B cell (primary cell): ENCODE results near the gene ZBTB7A. TPM values are rescaled to one million over a fixed set of nuclear protein-coding genes. Genes with fewer than 3 reads are reported as not detected.

Source experiments
- ATAC-seq: fragments of 200-7000 bp; cut with Tn5 transposase; one replicate; pipeline ENCODE4 v1.10.0; 2021; ENCODE audit warnings: low read depth, mild to moderate bottlenecking, moderate number of reproducible peaks, moderate library complexity
- CTCF ChIA-PET: fragments of 350-600 bp; sonication (Branson Sonifier 250); formaldehyde crosslinking; loops from one replicate; lab custom pipeline; 2021; ENCODE audit warnings: antibody characterized with exemption, inconsistent platforms; lab: Charles Lee
- POLR2A ChIA-PET: fragments of 350-600 bp; sonication (Branson Sonifier 250); formaldehyde crosslinking; loops from one replicate; lab custom pipeline; 2021; ENCODE audit warnings: antibody characterized with exemption; lab: Charles Lee
- DNase-seq: peaks from one replicate; pipeline ENCODE4 v3.0.0; 2013
- H2AFZ ChIP-seq: 2 replicates; pipeline ENCODE4 v1.6.1; 2012; ENCODE audit warnings: mild to moderate bottlenecking, low read depth, low read length; ENCODE audit not compliant: insufficient read depth, poor library complexity, severe bottlenecking
- H3K27ac ChIP-seq, 2 donors: 1 replicate in 1 of 2; 2 replicates in 1 of 2; pipeline ENCODE4 v1.5.1; 2012 to 2013; ENCODE audit warnings: low read length in 2 of 2, mild to moderate bottlenecking in 2 of 2, moderate library complexity in 1 of 2
- H3K27me3 ChIP-seq, 4 experiments: fragments of 200-600 bp in 1 of 4; sonication (generic) in 1 of 4; replicated peaks in 1 of 4; 1 replicate in 2 of 4; 2 replicates in 2 of 4; pipeline versions ENCODE4 v1.6.1 to v1.7.0; 2013 to 2016; ENCODE audit warnings: low read length in 3 of 4, mild to moderate bottlenecking in 2 of 4, mixed read lengths in 1 of 4, moderate library complexity in 1 of 4; ENCODE audit not compliant: insufficient read depth in 4 of 4, control insufficient read depth in 3 of 4; ENCODE audit errors: control extremely low read depth in 1 of 4
- H3K36me3 ChIP-seq, 2 experiments: replicated peaks in 1 of 2; 1 replicate in 1 of 2; 2 replicates in 1 of 2; pipeline versions ENCODE4 v1.6.1 to v1.7.1; 2013; ENCODE audit warnings: low read length in 1 of 2; ENCODE audit not compliant: insufficient read depth in 2 of 2, control insufficient read depth in 1 of 2; ENCODE audit errors: control extremely low read depth in 1 of 2, extremely low read depth in 1 of 2
- H3K4me1 ChIP-seq, 2 donors: fragments of 200-600 bp in 1 of 2; sonication (generic) in 1 of 2; 1 replicate in 1 of 2; 2 replicates in 1 of 2; pipeline versions ENCODE4 v1.5.1 to v1.6.1; 2013 to 2017; ENCODE audit warnings: low read length in 2 of 2; ENCODE audit not compliant: control insufficient read depth in 2 of 2, insufficient read depth in 2 of 2
- H3K4me2 ChIP-seq: replicated peaks from 2 replicates; pipeline ENCODE3; 2012; ENCODE audit warnings: mild to moderate bottlenecking, low read depth, low read length; ENCODE audit not compliant: poor library complexity, severe bottlenecking
- H3K4me3 ChIP-seq, 5 experiments: fragments of 200-600 bp in 1 of 5; sonication (generic) in 1 of 5; 1 replicate in 3 of 5; 2 replicates in 2 of 5; pipeline versions ENCODE4 v1.5.1 to v1.7.0; 2011 to 2016; ENCODE audit warnings: low read length in 4 of 5, mild to moderate bottlenecking in 4 of 5, low read depth in 2 of 5, control low read depth in 1 of 5, moderate library complexity in 1 of 5; ENCODE audit not compliant: insufficient read depth in 1 of 5; ENCODE audit errors: control extremely low read depth in 1 of 5, extremely low read depth in 1 of 5
- H3K79me2 ChIP-seq: fragments of 200-600 bp; sonication (generic); one replicate; pipeline ENCODE4 v1.6.0; 2016; ENCODE audit warnings: low read length; ENCODE audit not compliant: control insufficient read depth, insufficient read depth
- H3K9ac ChIP-seq: fragments of 200-600 bp; sonication (generic); 2 replicates; pipeline ENCODE4 v1.6.1; 2017; ENCODE audit warnings: mild to moderate bottlenecking, low read length, moderate library complexity
- H3K9me3 ChIP-seq, 3 donors: one replicate each; pipeline versions ENCODE4 v1.6.1 to v1.7.1; 2013; ENCODE audit warnings: low read length in 2 of 3; ENCODE audit not compliant: control insufficient read depth in 2 of 3, insufficient read depth in 1 of 3; ENCODE audit errors: control extremely low read depth in 1 of 3
- H4K20me1 ChIP-seq: 2 replicates; pipeline ENCODE4 v1.6.0; 2012; ENCODE audit warnings: mild to moderate bottlenecking, low read length; ENCODE audit not compliant: insufficient read depth, control insufficient read depth, poor library complexity, severe bottlenecking
- H3K27ac Mint-ChIP-seq: one replicate; pipeline ENCODE4 v1.8.0; 2021; ENCODE audit warnings: mixed read lengths
- H3K27me3 Mint-ChIP-seq: one replicate; pipeline ENCODE4 v1.8.0; 2021; ENCODE audit warnings: mixed read lengths
- H3K4me1 Mint-ChIP-seq: one replicate; pipeline ENCODE4 v1.8.0; 2021; ENCODE audit warnings: mixed read lengths
- H3K4me3 Mint-ChIP-seq: one replicate; pipeline ENCODE4 v1.8.0; 2021; ENCODE audit warnings: mixed read lengths
- H3K9me3 Mint-ChIP-seq: one replicate; pipeline ENCODE4 v1.8.0; 2022; ENCODE audit warnings: mixed read lengths; ENCODE audit not compliant: insufficient read depth
- CTCF ChIP-seq: fragments of 200-600 bp; IDR thresholded peaks from one replicate; pipeline ENCODE4 v1.8.0; 2022; ENCODE audit warnings: antibody characterized with exemption, mild to moderate bottlenecking
- EZH2 ChIP-seq: IDR thresholded peaks from 2 replicates; pipeline ENCODE4 v1.6.1; 2012; ENCODE audit warnings: borderline replicate concordance, low read depth, mild to moderate bottlenecking, moderate library complexity, low read length; ENCODE audit not compliant: insufficient read depth, poor library complexity, severe bottlenecking
- WGBS: methylation state at CpG from one replicate; pipeline ENCODE4 v1.1.5; 2013; ENCODE audit warnings: missing lambda C conversion rate; ENCODE audit not compliant: insufficient coverage; 5-methylcytosine and 5-hydroxymethylcytosine counted together
- intact Hi-C: fragments of 100-400 bp; cut with micrococcal nuclease; formaldehyde crosslinking; loops from one replicate; pipeline ENCODE4 v1.10.0; 2022
- polyA plus RNA-seq: library from polyadenylated mRNA; depleted of rRNA; stranded (reverse); fragments of >200 nt; gene quantifications from 2 replicates; pipeline ENCODE4 v1.2.3, GENCODE V29; 2012
- total RNA-seq, 2 donors: library from RNA; stranded (reverse); fragments of 120-200 nt in 1 of 2; gene quantifications; 1 replicate in 1 of 2; 2 replicates in 1 of 2; pipeline versions ENCODE4 v1.2.3 to v1.2.4, GENCODE V29; 2013 to 2022

Gene ZBTB7A
- total and polyA plus RNA-seq, 2 donors (not counting 1 experiment from before 2014, with no cell fraction given), result 24.8 to 62.6 TPM

GRCh38 chr19:4012975-4013634 is 53.6 kb downstream of the ZBTB7A start:
- no peaks in the 10 kb centered on the region for H3K27me3 Mint-ChIP-seq
- no peaks in the 10 kb centered on the region for H3K9me3 Mint-ChIP-seq
- peaks cover 37% of the 10 kb centered on the region for H3K4me1 Mint-ChIP-seq
- Histone ChIP-seq H4K20me1 (peaks cover 100% of the 10 kb centered on the region), H2AFZ (no peak overlapping the region), H3K4me3 (no peak overlapping the region), H3K27me3 (no peaks in the 10 kb centered on the region), H3K9me3 (peaks cover 0 to 3% (median 0%) of the 10 kb centered on the region in 3 donors), H3K4me1 (peaks cover 14 to 24% of the 10 kb centered on the region in 2 donors), H3K79me2 (peaks cover 98% of the 10 kb centered on the region), H3K9ac (no peak overlapping the region), H3K36me3 (peaks cover 0 to 42% of the 10 kb centered on the region in 2 experiments), H3K4me2 (no peak overlapping the region), H3K27ac (no peak overlapping the region)
- TF ChIP-seq CTCF (no peak), EZH2 (no peak)
- DNase-seq (no peak), ATAC-seq (no peak)
- no peak overlapping the region for H3K27ac Mint-ChIP-seq
- CTCF ChIA-PET, result interaction anchor here (0.6 kb wide), 1 partner anchor 10 kb away, joined by 7 read pairs; no protein-coding TSS in a partner anchor
- intact Hi-C loops, result no loop called here
- H3K4me3 Mint-ChIP-seq, result no peak overlapping the region
- WGBS, result 98% methylated on average over 33 of the region's 33 CpGs
- POLR2A ChIA-PET, result no interaction called here
